OCI-LY3 (cell line): Measurements from ENCODE around the gene TOP1.

Experiments used
- EZH2phosphoT487 ChIP-seq: fragments of 200-600 bp; shearing (Covaris generic); IDR thresholded peaks from 2 replicates; pipeline ENCODE4 v1.6.1; 2018; ENCODE audit warnings: antibody characterized with exemption, mixed run types, low read depth
- TF ChIP-seq, protein P1 (sequence below): fragments of 200-600, 300-600 bp; sonication (generic); IDR thresholded peaks from 2 replicates; pipeline ENCODE4 v1.5.1; 2014; ENCODE audit warnings: antibody characterized with exemption, low read length, low read depth

GRCh38 chr20:40993794-40994540 lies 34.7 kb upstream of the TOP1 start:
- TF ChIP-seq, protein P1, sequence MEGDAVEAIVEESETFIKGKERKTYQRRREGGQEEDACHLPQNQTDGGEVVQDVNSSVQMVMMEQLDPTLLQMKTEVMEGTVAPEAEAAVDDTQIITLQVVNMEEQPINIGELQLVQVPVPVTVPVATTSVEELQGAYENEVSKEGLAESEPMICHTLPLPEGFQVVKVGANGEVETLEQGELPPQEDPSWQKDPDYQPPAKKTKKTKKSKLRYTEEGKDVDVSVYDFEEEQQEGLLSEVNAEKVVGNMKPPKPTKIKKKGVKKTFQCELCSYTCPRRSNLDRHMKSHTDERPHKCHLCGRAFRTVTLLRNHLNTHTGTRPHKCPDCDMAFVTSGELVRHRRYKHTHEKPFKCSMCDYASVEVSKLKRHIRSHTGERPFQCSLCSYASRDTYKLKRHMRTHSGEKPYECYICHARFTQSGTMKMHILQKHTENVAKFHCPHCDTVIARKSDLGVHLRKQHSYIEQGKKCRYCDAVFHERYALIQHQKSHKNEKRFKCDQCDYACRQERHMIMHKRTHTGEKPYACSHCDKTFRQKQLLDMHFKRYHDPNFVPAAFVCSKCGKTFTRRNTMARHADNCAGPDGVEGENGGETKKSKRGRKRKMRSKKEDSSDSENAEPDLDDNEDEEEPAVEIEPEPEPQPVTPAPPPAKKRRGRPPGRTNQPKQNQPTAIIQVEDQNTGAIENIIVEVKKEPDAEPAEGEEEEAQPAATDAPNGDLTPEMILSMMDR, result no peak
- TF ChIP-seq EZH2phosphoT487, result no peak
